Left lung (tissue), 10 donors: ENCODE data around the gene IGF2BP2. TPM values are rescaled to one million over a fixed set of nuclear protein-coding genes. Genes with fewer than 3 reads are reported as not detected.

Experiments used
- ATAC-seq: fragments of 200-7000 bp; cut with Tn5 transposase; one replicate; pipeline ENCODE4 v1.9.1; 2020; ENCODE audit warnings: moderate library complexity
- DNase-seq, 4 donors: peaks; one replicate each; pipeline ENCODE4 v3.0.0-alpha.2; 2013 to 2020
- H3K27ac ChIP-seq, 2 donors: fragments of 200-600 bp; sonication (generic) in 1 of 2; one replicate each; pipeline versions ENCODE4 v1.5.0 to v1.8.0; 2020 to 2021
- H3K27me3 ChIP-seq, 2 donors: fragments of 200-600 bp; sonication (generic) in 1 of 2; one replicate each; pipeline versions ENCODE4 v1.5.0 to v1.8.0; 2020 to 2021
- H3K36me3 ChIP-seq, 2 donors: fragments of 200-600 bp; sonication (generic) in 1 of 2; one replicate each; pipeline versions ENCODE4 v1.5.0 to v1.8.0; 2020 to 2021
- H3K4me1 ChIP-seq, 2 donors: fragments of 200-600 bp; one replicate each; pipeline ENCODE4 v1.8.0; 2021
- H3K4me3 ChIP-seq, 2 donors: fragments of 200-600 bp; sonication (generic) in 1 of 2; one replicate each; pipeline versions ENCODE4 v1.5.0 to v1.8.0; 2020 to 2021; ENCODE audit warnings: mild to moderate bottlenecking in 1 of 2
- H3K9me3 ChIP-seq, 2 donors: fragments of 200-600 bp; sonication (generic) in 1 of 2; one replicate each; pipeline versions ENCODE4 v1.5.0 to v1.8.0; 2020 to 2021
- CTCF ChIP-seq, 2 donors: fragments of 200-600 bp; sonication (generic) in 1 of 2; IDR thresholded peaks; one replicate each; pipeline versions ENCODE4 v1.5.0 to v1.8.0; 2021; ENCODE audit warnings: antibody characterized with exemption in 2 of 2
- intact Hi-C, 2 donors: fragments of 100-400 bp; cut with DNase I; formaldehyde crosslinking; loops; one replicate each; pipeline versions ENCODE4 v1.11.2 to v1.14.2; 2022
- polyA plus RNA-seq, 6 donors: library from polyadenylated mRNA; unstranded; fragments of 120-200 nt; gene quantifications; one replicate each; pipeline ENCODE4 v1.2.1, GENCODE V29; 2013; ENCODE audit not compliant: insufficient read length in 6 of 6
- total RNA-seq, 2 donors: library from RNA; stranded (reverse); fragmentation: NEBNext Ultra II Directional; extraction: Animal tissue kit (Norgen Biotek cat#: 25700); gene quantifications; one replicate each; pipeline ENCODE4 v1.2.1, GENCODE V29; 2021
- donor health status: DM: no; HTN: yes; CAD: no.
- donor health status: DM: no; HTN: no; CAD: no.

The IGF2BP2 gene
- total and polyA plus RNA-seq, 8 donors = 16.8 to 78.9 (median 67.7) TPM

DNA sequence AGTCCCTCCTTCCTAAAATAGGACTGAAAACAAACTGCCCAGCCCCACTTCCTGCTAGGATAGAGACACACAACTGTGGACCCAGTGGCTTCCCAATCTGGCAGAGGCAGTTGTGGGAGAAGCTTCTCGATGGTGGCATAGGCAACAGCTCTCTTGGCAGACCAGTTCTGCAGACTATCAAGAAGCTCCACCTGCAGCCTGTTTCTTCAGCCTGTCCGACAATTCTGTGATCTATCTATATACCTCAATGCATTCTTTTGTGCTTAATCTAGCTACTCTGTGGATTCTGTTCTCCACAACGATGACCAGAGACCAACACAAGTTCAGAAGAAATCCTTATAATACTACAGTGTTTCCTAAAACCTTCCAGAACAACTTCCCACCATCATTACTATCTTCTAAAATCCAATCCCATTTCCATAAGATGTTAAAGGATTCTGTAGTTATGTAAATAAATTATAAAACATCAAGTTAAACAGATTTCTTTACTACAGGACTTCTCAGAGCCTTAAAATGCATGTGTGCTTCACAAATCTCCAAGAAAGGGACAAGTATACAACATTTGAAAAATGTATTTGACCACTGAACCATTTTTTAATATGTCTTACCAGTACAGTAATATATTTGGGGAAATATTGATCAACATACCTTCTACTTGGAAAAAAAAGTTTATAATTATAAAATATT is 57.7 kb downstream of the IGF2BP2 start:
- H3K9me3 ChIP-seq = no peaks in the 10 kb centered on the region
- H3K36me3 ChIP-seq = no peaks in the 10 kb centered on the region
- no peak overlapping the region for H3K27ac ChIP-seq
- ATAC-seq (no peak), DNase-seq (no peak)
- H3K4me3 ChIP-seq = no peak overlapping the region
- no peaks in the 10 kb centered on the region for H3K27me3 ChIP-seq
- H3K4me1 ChIP-seq = peaks cover 0 to 35% of the 10 kb centered on the region in 2 donors
- TF ChIP-seq CTCF (IDR thresholded peaks at IDR 0.05) = no peak
- intact Hi-C loops = loop anchor here in 1 of 2 donors (5.0 kb wide), 1 partner anchor 95 kb away; no protein-coding TSS in a partner anchor

GRCh38 chr3:185766329-185767001 is 58.4 kb downstream of the IGF2BP2 start:
- Histone ChIP-seq H3K4me3 (no peak overlapping the region), H3K27ac (no peak overlapping the region), H3K27me3 (no peaks in the 10 kb centered on the region), H3K9me3 (no peaks in the 10 kb centered on the region), H3K36me3 (no peaks in the 10 kb centered on the region), H3K4me1 (peaks cover 0 to 37% of the 10 kb centered on the region in 2 donors)
- no peak for TF ChIP-seq CTCF (IDR thresholded peaks at IDR 0.05)
- ATAC-seq = no peak
- DNase-seq = no peak
- intact Hi-C loops = loop anchor here in 1 of 2 donors (5.0 kb wide), 1 partner anchor 94 kb away; no protein-coding TSS in a partner anchor

DNA sequence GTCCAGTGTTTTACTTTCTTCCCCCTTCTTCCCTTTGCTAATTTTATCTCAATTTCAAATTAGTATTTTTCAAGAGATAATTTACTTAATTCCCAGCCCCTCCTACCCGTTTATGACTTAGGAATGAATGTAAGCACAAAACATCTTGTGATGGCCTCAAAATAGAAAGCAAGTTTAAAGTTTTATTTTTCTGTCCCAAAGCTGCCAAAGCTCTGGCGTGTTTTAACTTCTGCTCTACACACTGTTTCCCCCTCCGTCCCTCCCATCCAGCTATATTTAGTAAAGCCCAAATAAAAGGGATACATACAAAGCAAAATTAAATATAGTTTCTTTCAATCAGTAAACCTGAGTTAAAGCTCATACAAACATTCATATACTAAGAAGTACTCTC is 59.9 kb downstream of the IGF2BP2 start:
- DNase-seq (peak in 1 of 4 donors; percentile 32), ATAC-seq (no peak)
- H3K27ac ChIP-seq = no peak overlapping the region
- no peaks in the 10 kb centered on the region for H3K27me3 ChIP-seq
- intact Hi-C loops = loop anchor here in 1 of 2 donors (5.0 kb wide), 1 partner anchor 93 kb away; no protein-coding TSS in a partner anchor
- H3K4me3 ChIP-seq = no peak overlapping the region
- TF ChIP-seq CTCF (IDR thresholded peaks at IDR 0.05) = no peak
- H3K9me3 ChIP-seq = no peaks in the 10 kb centered on the region
- no peaks in the 10 kb centered on the region for H3K36me3 ChIP-seq
- peaks cover 0 to 52% of the 10 kb centered on the region in 2 donors for H3K4me1 ChIP-seq

- DNase-seq = peak in 1 of 4 donors; percentile 22
Measured at GRCh38 chr3:185764163-185764979, 60.5 kb downstream of the IGF2BP2 start.

More at GRCh38 chr3:185764163-185764979, 60.5 kb downstream of the IGF2BP2 start:
- no peaks in the 10 kb centered on the region for H3K27me3 ChIP-seq
- H3K4me1 ChIP-seq = peaks cover 0 to 52% of the 10 kb centered on the region in 2 donors
- H3K9me3 ChIP-seq = no peaks in the 10 kb centered on the region
- no peak overlapping the region for H3K4me3 ChIP-seq
- peak; percentile 28 for ATAC-seq
- TF ChIP-seq CTCF (IDR thresholded peaks at IDR 0.05) = no peak
- H3K36me3 ChIP-seq = no peaks in the 10 kb centered on the region
- intact Hi-C loops = no loop called here
- peak overlapping the region in 1 of 2 donors; percentile 9 for H3K27ac ChIP-seq
